ENCODE measurements around the gene IL19. TPM values are rescaled to one million over a fixed set of nuclear protein-coding genes. Genes with fewer than 3 reads are reported as not detected.

IL19 gene
- total and polyA plus RNA-seq, 2 of the 13 experiments (the other 11 are each of a cell fraction or from before 2014, with no cell fraction given), result not detected

DNA sequence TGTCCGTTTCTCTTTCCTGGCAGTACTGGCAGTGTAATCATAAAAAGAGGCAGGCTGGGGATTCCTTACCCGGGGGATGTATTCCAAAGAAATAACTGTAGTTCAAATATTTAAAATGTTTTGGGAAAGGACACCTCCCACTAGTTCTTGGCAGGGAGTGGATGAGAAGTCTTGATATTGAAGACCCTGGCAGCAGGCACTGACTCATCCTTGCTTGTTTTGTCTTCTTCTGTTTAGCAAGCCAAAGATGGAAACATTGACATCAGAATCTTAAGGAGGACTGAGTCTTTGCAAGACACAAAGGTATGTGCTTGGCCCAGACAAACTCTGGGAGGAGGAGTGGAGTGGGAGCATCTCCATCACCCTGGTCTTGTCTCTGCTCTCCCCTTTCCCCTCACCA, 95.5 kb downstream of the IL19 start (continued):
- TF ChIP-seq ZNF331 (CRISPR knock-in tag; IDR thresholded peaks at IDR 0.05), result no peak
- no peak for TF ChIP-seq NCOA5 (CRISPR knock-in tag; IDR thresholded peaks at IDR 0.05)
- TF ChIP-seq HOXA5 (CRISPR knock-in tag; IDR thresholded peaks at IDR 0.05), result no peak
- no peak for TF ChIP-seq TAF15 (IDR thresholded peaks at IDR 0.05; ENCODE audit: low read depth, low read length, poor library complexity, severe bottlenecking)
- TF ChIP-seq ZNF777 (CRISPR knock-in tag; IDR thresholded peaks at IDR 0.05), result no peak

DNA sequence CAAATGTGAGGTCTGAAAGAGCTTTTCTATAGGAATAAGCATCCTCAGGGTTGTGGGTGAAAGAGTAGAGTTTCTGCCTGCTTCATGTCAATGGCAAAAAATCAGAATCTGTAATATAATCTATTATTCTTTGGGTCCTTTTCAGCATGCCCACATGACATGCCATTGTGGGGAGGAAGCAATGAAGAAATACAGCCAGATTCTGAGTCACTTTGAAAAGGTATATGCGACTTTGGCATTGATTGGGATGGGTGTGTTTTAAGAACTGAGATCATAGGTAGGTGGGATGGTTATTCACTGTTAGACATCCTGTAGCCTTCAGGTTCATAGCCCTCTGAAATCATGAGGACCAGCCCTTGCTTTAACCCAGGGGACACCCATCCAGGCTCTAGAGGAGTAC, 96.7 kb downstream of the IL19 start:
- Histone ChIP-seq H3K79me2 (ENCODE audit: insufficient read depth, low read length) (no peaks in the 10 kb centered on the region), H3K27ac (ENCODE audit: extremely low read length, insufficient read depth, low read length) (no peak overlapping the region), H3K9ac (ENCODE audit: insufficient read depth, low read depth, low read length) (no peak overlapping the region), H3K9me3 (ENCODE audit: low read length) (no peaks in the 10 kb centered on the region), H3K4me2 (ENCODE audit: low read depth, low read length) (no peak overlapping the region), H2AFZ (ENCODE audit: low read length) (no peak overlapping the region), H3K36me3 (replicated peaks in 1 of 2; ENCODE audit: control insufficient read depth in 1 of 2, insufficient read depth in 2 of 2, low read length in 2 of 2) (no peaks in the 10 kb centered on the region), H4K20me1 (ENCODE audit: insufficient read depth, low read length) (no peaks in the 10 kb centered on the region), H3K4me1 (ENCODE audit: insufficient read depth, low read length) (no peaks in the 10 kb centered on the region), H3K4me3 (replicated peaks in 1 of 3; ENCODE audit: insufficient read depth in 1 of 3, low read depth in 2 of 3, low read length in 3 of 3) (no peak overlapping the region), H3K27me3 (ENCODE audit: control insufficient read depth in 1 of 2, insufficient read depth in 2 of 2, low read length in 2 of 2) (peaks cover 0 to 5% of the 10 kb centered on the region in 2 experiments; a peak in 1 of 5 replicates)
- in situ Hi-C loops (cut with HindIII; ENCODE audit: extremely low pct_ligation_motif_present, low pct_unique_long_range_greater_than_20kb), result no loop called here
- CTCF ChIA-PET (ENCODE audit: low intra/inter-chr PET ratio, low total read pairs), result no interaction called here
- BruUV-seq (replicated peaks), result no TSS peak
- WGBS (ENCODE audit: low lambda C conversion rate), result 0% methylated on average over 1 of the region's 1 CpG
- intact Hi-C loops (cut with micrococcal nuclease; ENCODE audit: unreplicated experiment), result loop anchor here (5.0 kb wide), 1 partner anchor 45 kb away; no protein-coding TSS in a partner anchor
- FAIRE-seq (no peak), ATAC-seq (no peak), DNase-seq (ENCODE audit: low spot score) (no peak)
- POLR2A ChIA-PET, result no interaction called here
- TF ChIP-seq SRY (CRISPR knock-in tag; IDR thresholded peaks at IDR 0.05) (no peak), CREM (IDR thresholded peaks at IDR 0.05) (no peak), CREM (CRISPR knock-in tag; IDR thresholded peaks at IDR 0.05) (no peak), ZNF326 (CRISPR knock-in tag; IDR thresholded peaks at IDR 0.05; ENCODE audit: borderline replicate concordance) (no peak), ZNF205 (CRISPR knock-in tag; IDR thresholded peaks at IDR 0.05) (no peak), HES4 (CRISPR knock-in tag; IDR thresholded peaks at IDR 0.05; ENCODE audit: borderline replicate concordance) (no peak), ZNF614 (CRISPR knock-in tag; IDR thresholded peaks at IDR 0.05; ENCODE audit: borderline replicate concordance) (no peak), SSRP1 (CRISPR knock-in tag; IDR thresholded peaks at IDR 0.05) (no peak), ZSCAN30 (CRISPR knock-in tag; IDR thresholded peaks at IDR 0.05) (no peak), AGO2 (optimal IDR thresholded peaks at IDR 0.05; ENCODE audit: low read depth, low read length) (no peak), GABPA (IDR thresholded peaks at IDR 0.05; ENCODE audit: low read depth, low read length) (no peak), GABPA (CRISPR knock-in tag; IDR thresholded peaks at IDR 0.05; ENCODE audit: low read depth) (no peak), WIZ (CRISPR knock-in tag; IDR thresholded peaks at IDR 0.05) (no peak), NCOA2 (CRISPR knock-in tag; IDR thresholded peaks at IDR 0.05) (no peak), PRPF4 (IDR thresholded peaks at IDR 0.05; ENCODE audit: low read depth, low read length, poor library complexity, severe bottlenecking) (no peak), GZF1 (CRISPR knock-in tag; IDR thresholded peaks at IDR 0.05) (no peak)
- TF ChIP-seq, protein P1, sequence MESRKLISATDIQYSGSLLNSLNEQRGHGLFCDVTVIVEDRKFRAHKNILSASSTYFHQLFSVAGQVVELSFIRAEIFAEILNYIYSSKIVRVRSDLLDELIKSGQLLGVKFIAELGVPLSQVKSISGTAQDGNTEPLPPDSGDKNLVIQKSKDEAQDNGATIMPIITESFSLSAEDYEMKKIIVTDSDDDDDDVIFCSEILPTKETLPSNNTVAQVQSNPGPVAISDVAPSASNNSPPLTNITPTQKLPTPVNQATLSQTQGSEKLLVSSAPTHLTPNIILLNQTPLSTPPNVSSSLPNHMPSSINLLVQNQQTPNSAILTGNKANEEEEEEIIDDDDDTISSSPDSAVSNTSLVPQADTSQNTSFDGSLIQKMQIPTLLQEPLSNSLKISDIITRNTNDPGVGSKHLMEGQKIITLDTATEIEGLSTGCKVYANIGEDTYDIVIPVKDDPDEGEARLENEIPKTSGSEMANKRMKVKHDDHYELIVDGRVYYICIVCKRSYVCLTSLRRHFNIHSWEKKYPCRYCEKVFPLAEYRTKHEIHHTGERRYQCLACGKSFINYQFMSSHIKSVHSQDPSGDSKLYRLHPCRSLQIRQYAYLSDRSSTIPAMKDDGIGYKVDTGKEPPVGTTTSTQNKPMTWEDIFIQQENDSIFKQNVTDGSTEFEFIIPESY (CRISPR knock-in tag; IDR thresholded peaks at IDR 0.05), result no peak
